KOPT-K1 (cell line): ENCODE data around the gene ZSCAN2.

Experiments
- H3K27ac ChIP-seq: fragments of 200-600 bp; sonication (generic); 2 replicates; pipeline ENCODE4 v1.5.1; 2016; ENCODE audit warnings: antibody characterized with exemption, mild to moderate bottlenecking, low read depth, low read length; ENCODE audit not compliant: poor library complexity, severe bottlenecking
- H3K36me3 ChIP-seq: fragments of 200-600 bp; sonication (generic); 2 replicates; pipeline ENCODE4 v1.5.1; 2017; ENCODE audit warnings: antibody characterized with exemption, mild to moderate bottlenecking, low read length, moderate library complexity; ENCODE audit not compliant: insufficient read depth
- H3K9me3 ChIP-seq: fragments of 200-600 bp; sonication (generic); 2 replicates; pipeline ENCODE4 v1.5.1; 2017; ENCODE audit warnings: antibody characterized with exemption, low read length, mild to moderate bottlenecking; ENCODE audit not compliant: insufficient read depth, poor library complexity, severe bottlenecking

ZSCAN2 gene

GRCh38 chr15:84588053-84588874 lies 12.5 kb upstream of the ZSCAN2 start:
- Histone ChIP-seq H3K9me3 (peaks cover 3% of the 10 kb centered on the region), H3K27ac (no peak overlapping the region), H3K36me3 (no peaks in the 10 kb centered on the region)

GRCh38 chr15:84590406-84590805 lies 10.4 kb upstream of the ZSCAN2 start:
- H3K27ac ChIP-seq = no peak overlapping the region
- H3K9me3 ChIP-seq = peaks cover 4% of the 10 kb centered on the region
- no peaks in the 10 kb centered on the region for H3K36me3 ChIP-seq

- Histone ChIP-seq H3K9me3 (peaks cover 4% of the 10 kb centered on the region), H3K27ac (no peak overlapping the region), H3K36me3 (no peaks in the 10 kb centered on the region)
Measured at GRCh38 chr15:84591815-84592214, 9.0 kb upstream of the ZSCAN2 start.

GRCh38 chr15:84594617-84595290 lies 6.1 kb upstream of the ZSCAN2 start:
- no peaks in the 10 kb centered on the region for H3K36me3 ChIP-seq
- H3K27ac ChIP-seq = peak overlapping the region; percentile 47
- H3K9me3 ChIP-seq = peaks cover 4% of the 10 kb centered on the region

GRCh38 chr15:84595660-84596059 lies 5.1 kb upstream of the ZSCAN2 start:
- Histone ChIP-seq H3K27ac (peak overlapping the region; percentile 47), H3K36me3 (no peaks in the 10 kb centered on the region)

GRCh38 chr15:84597296-84597695 lies 3.5 kb upstream of the ZSCAN2 start:
- Histone ChIP-seq H3K27ac (peak overlapping the region; percentile 97), H3K36me3 (no peaks in the 10 kb centered on the region), H3K9me3 (peaks cover 4% of the 10 kb centered on the region)

More at GRCh38 chr15:84595660-84596059, 5.1 kb upstream of the ZSCAN2 start:
- peaks cover 4% of the 10 kb centered on the region for H3K9me3 ChIP-seq

GRCh38 chr15:84598250-84598649 lies 2.6 kb upstream of the ZSCAN2 start:
- Histone ChIP-seq H3K36me3 (no peaks in the 10 kb centered on the region), H3K9me3 (peaks cover 1% of the 10 kb centered on the region), H3K27ac (peak overlapping the region; percentile 97)

GRCh38 chr15:84598993-84599392 lies 1.8 kb upstream of the ZSCAN2 start:
- Histone ChIP-seq H3K9me3 (no peaks in the 10 kb centered on the region), H3K36me3 (peaks cover 4% of the 10 kb centered on the region), H3K27ac (peak overlapping the region; percentile 97)

GRCh38 chr15:84599906-84600305 lies 903 bp upstream of the ZSCAN2 start:
- peaks cover 13% of the 10 kb centered on the region for H3K36me3 ChIP-seq
- H3K9me3 ChIP-seq = no peaks in the 10 kb centered on the region
- peak overlapping the region; percentile 97 for H3K27ac ChIP-seq

- no peaks in the 10 kb centered on the region for H3K9me3 ChIP-seq
- H3K36me3 ChIP-seq = peaks cover 17% of the 10 kb centered on the region
- H3K27ac ChIP-seq = peak overlapping the region; percentile 77
Measured at GRCh38 chr15:84600331-84600686, 500 bp upstream of the ZSCAN2 start.

GRCh38 chr15:84601555-84601838 lies 688 bp downstream of the ZSCAN2 start:
- peaks cover 28% of the 10 kb centered on the region for H3K36me3 ChIP-seq
- peak overlapping the region; percentile 77 for H3K27ac ChIP-seq
- H3K9me3 ChIP-seq = no peaks in the 10 kb centered on the region

- Histone ChIP-seq H3K36me3 (peaks cover 52% of the 10 kb centered on the region), H3K9me3 (no peaks in the 10 kb centered on the region), H3K27ac (no peak overlapping the region)
Measured at GRCh38 chr15:84603630-84604379, 3.0 kb downstream of the ZSCAN2 start.

- peaks cover 62% of the 10 kb centered on the region for H3K36me3 ChIP-seq
- no peaks in the 10 kb centered on the region for H3K9me3 ChIP-seq
- H3K27ac ChIP-seq = no peak overlapping the region
Measured at GRCh38 chr15:84604826-84605553, 4.2 kb downstream of the ZSCAN2 start.

- no peak overlapping the region for H3K27ac ChIP-seq
- H3K36me3 ChIP-seq = peaks cover 64% of the 10 kb centered on the region
Measured at GRCh38 chr15:84605554-84605882, 4.7 kb downstream of the ZSCAN2 start.

GRCh38 chr15:84606653-84607120 lies 5.9 kb downstream of the ZSCAN2 start:
- Histone ChIP-seq H3K36me3 (peaks cover 64% of the 10 kb centered on the region), H3K9me3 (no peaks in the 10 kb centered on the region), H3K27ac (no peak overlapping the region)

More at GRCh38 chr15:84605554-84605882, 4.7 kb downstream of the ZSCAN2 start:
- no peaks in the 10 kb centered on the region for H3K9me3 ChIP-seq
